Right lobe of liver (tissue), 4 donors: Measurements from ENCODE around the gene UTF1.

ENCODE experiments used
- POLR2A ChIP-seq: fragments of 450-650 bp; IDR thresholded peaks from one replicate; pipeline ENCODE4 v1.6.1; 2017; ENCODE audit warnings: antibody characterized with exemption, mild to moderate bottlenecking
- TF ChIP-seq, protein P1 (sequence below), 4 donors: fragments of 200-600 bp in 3 of 4; fragments of 450-650 bp in 1 of 4; IDR thresholded peaks; one replicate each; pipeline versions ENCODE4 v1.5.1 to v1.8.0; 2016 to 2022; ENCODE audit warnings: antibody characterized with exemption in 4 of 4, mild to moderate bottlenecking in 2 of 4
- donor health status: DM: no; HTN: no; CAD: no.
- donor health status: DM: no; HTN: no; CAD: no.
- donor health status: DM: no; HTN: yes; CAD: no.

DNA sequence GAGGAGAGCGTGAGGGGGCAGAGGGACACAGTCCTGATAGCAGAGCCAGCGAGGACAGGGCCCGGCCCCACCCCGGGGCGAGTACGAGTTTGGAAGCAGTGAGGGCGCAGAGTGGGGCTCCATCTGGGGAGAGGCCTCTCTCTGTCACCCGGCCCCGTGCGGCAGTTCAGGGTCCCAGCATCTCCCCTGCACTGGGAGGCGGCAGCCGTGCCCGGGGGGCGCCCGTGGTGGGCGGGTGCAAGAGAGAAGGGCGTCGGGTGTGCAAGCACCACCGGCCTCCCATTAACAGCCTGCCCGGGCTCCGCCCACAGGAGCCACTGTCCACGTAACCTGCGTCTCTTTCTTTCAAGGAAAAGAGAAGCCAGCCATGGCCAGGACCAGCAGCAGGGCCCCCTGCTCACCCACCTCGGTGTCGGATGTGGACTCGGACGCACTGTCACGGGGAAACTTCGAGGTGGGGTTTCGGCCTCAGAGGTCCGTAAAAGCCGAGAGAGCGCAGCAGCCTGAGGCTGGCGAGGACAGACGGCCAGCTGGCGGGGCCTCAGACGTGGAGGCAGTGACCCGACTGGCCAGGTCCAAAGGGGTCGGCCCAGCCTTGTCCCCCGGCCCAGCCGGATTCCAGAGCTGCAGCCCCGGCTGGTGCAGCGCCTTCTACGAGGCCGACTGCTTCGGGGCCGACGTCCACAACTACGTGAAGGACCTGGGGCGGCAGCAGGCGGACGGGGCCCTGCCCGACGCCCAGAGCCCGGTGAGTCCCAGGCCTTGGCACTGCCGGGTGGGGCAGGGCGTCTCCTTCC, 28.7 kb upstream of the UTF1 start:
- TF ChIP-seq, protein P1, sequence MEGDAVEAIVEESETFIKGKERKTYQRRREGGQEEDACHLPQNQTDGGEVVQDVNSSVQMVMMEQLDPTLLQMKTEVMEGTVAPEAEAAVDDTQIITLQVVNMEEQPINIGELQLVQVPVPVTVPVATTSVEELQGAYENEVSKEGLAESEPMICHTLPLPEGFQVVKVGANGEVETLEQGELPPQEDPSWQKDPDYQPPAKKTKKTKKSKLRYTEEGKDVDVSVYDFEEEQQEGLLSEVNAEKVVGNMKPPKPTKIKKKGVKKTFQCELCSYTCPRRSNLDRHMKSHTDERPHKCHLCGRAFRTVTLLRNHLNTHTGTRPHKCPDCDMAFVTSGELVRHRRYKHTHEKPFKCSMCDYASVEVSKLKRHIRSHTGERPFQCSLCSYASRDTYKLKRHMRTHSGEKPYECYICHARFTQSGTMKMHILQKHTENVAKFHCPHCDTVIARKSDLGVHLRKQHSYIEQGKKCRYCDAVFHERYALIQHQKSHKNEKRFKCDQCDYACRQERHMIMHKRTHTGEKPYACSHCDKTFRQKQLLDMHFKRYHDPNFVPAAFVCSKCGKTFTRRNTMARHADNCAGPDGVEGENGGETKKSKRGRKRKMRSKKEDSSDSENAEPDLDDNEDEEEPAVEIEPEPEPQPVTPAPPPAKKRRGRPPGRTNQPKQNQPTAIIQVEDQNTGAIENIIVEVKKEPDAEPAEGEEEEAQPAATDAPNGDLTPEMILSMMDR (IDR thresholded peaks at IDR 0.05), result no peak
- no peak for TF ChIP-seq POLR2A
